Karpas-422 (cell line): ENCODE results near the gene SLC16A1. TPM values are rescaled to one million over a fixed set of nuclear protein-coding genes. Genes with fewer than 3 reads are reported as not detected.

Experiments
- DNase-seq: peaks from one replicate; pipeline ENCODE4 v3.0.0-alpha.2; 2015
- H2AFZ ChIP-seq: fragments of 200-600 bp; sonication (generic); 2 replicates; pipeline ENCODE4 v1.6.1; 2014; ENCODE audit warnings: antibody characterized with exemption, low read length, mixed read lengths
- H3K27ac ChIP-seq: fragments of 200-600 bp; sonication (generic); 2 replicates; pipeline ENCODE4 v1.5.1; 2014; ENCODE audit warnings: mild to moderate bottlenecking, low read length, moderate library complexity
- H3K27me3 ChIP-seq: fragments of 200-600 bp; sonication (generic); 2 replicates; pipeline ENCODE4 v1.6.1; 2014; ENCODE audit warnings: low read length, mixed read lengths
- H3K36me3 ChIP-seq: fragments of 200-600 bp; sonication (generic); 2 replicates; pipeline ENCODE4 v1.6.1; 2014; ENCODE audit warnings: low read length, mixed read lengths; ENCODE audit not compliant: insufficient read depth
- H3K4me1 ChIP-seq: fragments of 200-600 bp; sonication (generic); 2 replicates; pipeline ENCODE4 v1.6.1; 2014; ENCODE audit warnings: mild to moderate bottlenecking, low read length, mixed read lengths
- H3K4me2 ChIP-seq: fragments of 200-600 bp; sonication (generic); 2 replicates; pipeline ENCODE4 v1.6.1; 2014; ENCODE audit warnings: low read length, low read depth, mild to moderate bottlenecking; ENCODE audit not compliant: poor library complexity, severe bottlenecking
- H3K4me3 ChIP-seq: fragments of 200-600 bp; sonication (generic); 2 replicates; pipeline ENCODE4 v1.5.1; 2014; ENCODE audit warnings: mild to moderate bottlenecking, antibody characterized with exemption, low read length, mixed read lengths
- H3K79me2 ChIP-seq: fragments of 200-600 bp; sonication (generic); 2 replicates; pipeline ENCODE4 v1.6.1; 2014; ENCODE audit warnings: mild to moderate bottlenecking, low read length, mixed read lengths
- H3K9ac ChIP-seq: fragments of 200-600 bp; sonication (generic); 2 replicates; pipeline ENCODE4 v1.6.0; 2014; ENCODE audit warnings: low read length
- H3K9me2 ChIP-seq: fragments of 200-600 bp; sonication (generic), shearing (Covaris generic); replicated peaks from 2 replicates; pipeline ENCODE4 v1.6.0; 2014; ENCODE audit warnings: mild to moderate bottlenecking, low read length, moderate library complexity; ENCODE audit not compliant: insufficient read depth
- H3K9me3 ChIP-seq: fragments of 300-700, 200-600 bp; sonication (generic); 2 replicates; pipeline ENCODE4 v1.6.1; 2014; ENCODE audit warnings: low read length, mixed read lengths
- H4K20me1 ChIP-seq: fragments of 200-600 bp; sonication (generic); 2 replicates; pipeline ENCODE4 v1.6.1; 2014; ENCODE audit warnings: mild to moderate bottlenecking, antibody characterized with exemption, low read length, low read depth; ENCODE audit not compliant: insufficient read depth
- small RNA-seq: library from RNA; depleted of rRNA; stranded (forward); fragments of <200 nt; gene quantifications from one replicate; pipeline ENCODE3, GENCODE V24; 2014
- total RNA-seq: library from RNA; depleted of rRNA; stranded (reverse); fragments of >200 nt; shearing (Covaris generic); gene quantifications from 2 replicates; pipeline ENCODE4 v1.2.3, GENCODE V29; 2014; ENCODE audit warnings: low replicate concordance; rRNA removed

Gene SLC16A1
- total RNA-seq, 1 experiment from 2014 or later: 186 TPM

- no peak overlapping the region for H3K27ac ChIP-seq
- no peak overlapping the region for H3K4me2 ChIP-seq
- H3K4me1 ChIP-seq: no peaks in the 10 kb centered on the region
- no peaks in the 10 kb centered on the region for H3K27me3 ChIP-seq
- H2AFZ ChIP-seq: no peak overlapping the region
- no peaks in the 10 kb centered on the region for H3K79me2 ChIP-seq
- no peak overlapping the region for H3K4me3 ChIP-seq
- H3K9ac ChIP-seq: no peak overlapping the region
- no peaks in the 10 kb centered on the region for H3K9me3 ChIP-seq
- H3K36me3 ChIP-seq: no peaks in the 10 kb centered on the region
- no peaks in the 10 kb centered on the region for H3K9me2 ChIP-seq
- no peaks in the 10 kb centered on the region for H4K20me1 ChIP-seq
- no peak for DNase-seq
Measured at GRCh38 chr1:112866981-112867380, 89.0 kb downstream of the SLC16A1 start.

GRCh38 chr1:112866151-112866550 is 89.8 kb downstream of the SLC16A1 start:
- Histone ChIP-seq H4K20me1 (no peaks in the 10 kb centered on the region), H3K4me3 (no peak overlapping the region), H3K9ac (no peak overlapping the region), H2AFZ (no peak overlapping the region), H3K27me3 (no peaks in the 10 kb centered on the region), H3K4me1 (no peaks in the 10 kb centered on the region), H3K9me2 (no peaks in the 10 kb centered on the region), H3K9me3 (no peaks in the 10 kb centered on the region), H3K36me3 (no peaks in the 10 kb centered on the region), H3K4me2 (no peak overlapping the region), H3K27ac (no peak overlapping the region), H3K79me2 (no peaks in the 10 kb centered on the region)
- DNase-seq: no peak

DNA sequence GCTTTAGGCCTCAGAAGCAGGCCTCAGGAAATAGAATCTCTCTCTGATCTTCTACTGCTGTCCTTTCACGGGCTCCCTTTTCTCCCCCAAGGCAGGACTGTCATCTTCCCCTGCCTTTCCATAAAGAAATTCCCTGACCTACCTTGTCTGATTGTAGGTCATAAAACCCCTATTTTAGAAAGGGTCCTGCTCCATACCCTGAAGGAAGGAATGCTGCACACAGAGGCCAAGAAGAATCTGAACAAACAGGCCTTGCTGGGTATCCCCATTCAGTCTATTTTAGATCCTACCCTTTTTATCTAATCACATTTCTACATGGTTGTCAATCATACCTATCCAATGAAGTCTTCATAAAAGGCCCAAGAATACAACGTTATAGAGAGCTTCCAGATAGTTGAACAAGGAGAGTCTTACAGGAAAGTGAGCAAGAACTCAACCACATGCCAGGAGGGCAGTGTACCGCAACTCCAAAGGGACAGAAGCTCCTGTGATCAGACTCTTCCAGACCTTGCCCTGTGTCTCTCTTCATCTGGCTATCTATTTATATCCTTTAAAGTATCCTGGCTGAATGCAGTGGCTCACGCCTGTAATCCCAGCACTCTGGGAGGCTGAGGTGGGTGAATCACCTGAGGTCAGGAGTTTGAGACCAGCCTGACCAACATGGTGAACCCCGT is 93.1 kb downstream of the SLC16A1 start:
- Histone ChIP-seq H3K9ac (no peak overlapping the region), H3K9me2 (no peaks in the 10 kb centered on the region), H3K27ac (no peak overlapping the region), H3K9me3 (no peaks in the 10 kb centered on the region), H3K4me3 (no peak overlapping the region), H4K20me1 (no peaks in the 10 kb centered on the region), H3K36me3 (no peaks in the 10 kb centered on the region), H3K4me1 (no peaks in the 10 kb centered on the region), H2AFZ (no peak overlapping the region), H3K27me3 (no peaks in the 10 kb centered on the region), H3K79me2 (no peaks in the 10 kb centered on the region), H3K4me2 (no peak overlapping the region)
- no peak for DNase-seq

Small RNA genes lying within 50 kb of the gene (small RNA-seq; reads per million reads assigned to genes)
- gene AL390729.2: not detected

Other genes starting within 250 kb of the SLC16A1 start
- gene RHOC, start 249.1 kb downstream of the SLC16A1 start, total RNA-seq: 16.5 and 38.6 TPM in 2 replicates
- gene PPM1J, start 240.9 kb downstream of the SLC16A1 start, total RNA-seq: not detected in 2 replicates
- gene LRIG2, start 117.0 kb upstream of the SLC16A1 start, total RNA-seq: 8.5 and 23.2 TPM in 2 replicates